HCT116 (cell line): ENCODE results near the gene SCGB3A2. TPM values are rescaled to one million over a fixed set of nuclear protein-coding genes. Genes with fewer than 3 reads are reported as not detected.

ENCODE experiments used
- ATAC-seq: fragments of 200-7000 bp; cut with Tn5 transposase; 2 replicates; pipeline ENCODE4 v1.9.1; 2020; ENCODE audit warnings: mild to moderate bottlenecking, moderate library complexity
- BruUV-seq: library from RNA; stranded (reverse); fragments of 400-500 nt; replicated peaks from 2 replicates; lab custom pipeline; 2021; lab: Mats Ljungman, UMichigan
- CTCF ChIA-PET: fragments of 300-600 bp; sonication (Branson Sonifier 250); formaldehyde crosslinking; loops from one replicate; lab custom pipeline; 2021; ENCODE audit warnings: antibody characterized with exemption; lab: Charles Lee
- POLR2A ChIA-PET: fragments of 300-600, 350-600 bp; sonication (Branson Sonifier 250); formaldehyde crosslinking; loops from one replicate; lab custom pipeline; 2021; ENCODE audit warnings: antibody characterized with exemption; lab: Charles Lee
- RAD21 ChIA-PET, 2 experiments: fragments of 300-600 bp; sonication (Branson Sonifier 250); formaldehyde crosslinking; loops; one replicate each; lab custom pipeline; 2023; ENCODE audit warnings: low total read pairs in 2 of 2; ENCODE audit not compliant: uncharacterized antibody in 2 of 2, unreplicated experiment in 2 of 2, low non-redundant PET in 1 of 2; lab: Charles Lee
- DNase-seq: peaks from one replicate; pipeline ENCODE4 v3.0.0-alpha.2; 2010; ENCODE audit warnings: low read depth, low spot score
- H2AFZ ChIP-seq: fragments of 200-600 bp; shearing (Covaris generic), sonication (generic); 2 replicates; pipeline ENCODE4 v1.6.1; 2017; ENCODE audit warnings: low read depth, mixed run types, mixed read lengths, antibody characterized with exemption, low read length; ENCODE audit not compliant: poor library complexity, severe bottlenecking
- H3K27ac ChIP-seq: 2 replicates; pipeline ENCODE4 v1.5.1; 2012; ENCODE audit warnings: low read depth, low read length
- H3K27me3 ChIP-seq: fragments of 200-600 bp; sonication (generic); 2 replicates; pipeline ENCODE4 v1.6.1; 2016; ENCODE audit warnings: mixed run types, low read length, mixed read lengths; ENCODE audit not compliant: insufficient read depth
- H3K36me3 ChIP-seq, 2 experiments: fragments of 200-500 bp in 1 of 2; fragments of 200-600 bp in 1 of 2; sonication (Bioruptor generic) in 1 of 2; sonication (generic) in 1 of 2; 2 replicates each; pipeline versions ENCODE4 v1.5.1 to v1.6.1; 2014 to 2016; ENCODE audit warnings: low read length in 2 of 2, inconsistent platforms in 1 of 2, mixed read lengths in 1 of 2, mixed run types in 1 of 2; ENCODE audit not compliant: insufficient read depth in 2 of 2, control insufficient read depth in 1 of 2
- H3K4me1 ChIP-seq, 2 experiments: fragments of 200-600 bp in 1 of 2; sonication (generic) in 1 of 2; 2 replicates each; pipeline versions ENCODE4 v1.5.1 to v1.6.1; 2012 to 2017; ENCODE audit warnings: low read length in 2 of 2, inconsistent platforms in 1 of 2, mild to moderate bottlenecking in 1 of 2, mixed read lengths in 1 of 2, mixed run types in 1 of 2, moderate library complexity in 1 of 2; ENCODE audit not compliant: insufficient read depth in 2 of 2, control insufficient read depth in 1 of 2
- H3K4me2 ChIP-seq: fragments of 200-600 bp; sonication (generic); 2 replicates; pipeline ENCODE4 v1.6.1; 2017; ENCODE audit warnings: mixed run types, low read length, mixed read lengths
- H3K4me3 ChIP-seq, 2 experiments: fragments of 200-600 bp in 1 of 2; sonication (generic) in 1 of 2; replicated peaks in 1 of 2; 2 replicates each; pipeline ENCODE4 v1.5.1; 2011 to 2016; ENCODE audit warnings: low read length in 2 of 2, control low read depth in 1 of 2, low read depth in 1 of 2, mild to moderate bottlenecking in 1 of 2, mixed read lengths in 1 of 2, mixed run types in 1 of 2
- H3K79me2 ChIP-seq: fragments of 200-600 bp; sonication (generic); 2 replicates; pipeline ENCODE4 v1.6.1; 2017; ENCODE audit warnings: mild to moderate bottlenecking, mixed run types, low read length, moderate library complexity, mixed read lengths; ENCODE audit not compliant: insufficient read depth
- H3K9ac ChIP-seq: fragments of 200-600 bp; sonication (generic); 2 replicates; pipeline ENCODE4 v1.6.1; 2016; ENCODE audit warnings: low read length, mixed read lengths
- H3K9me2 ChIP-seq: fragments of 200-600 bp; sonication (generic), shearing (Covaris generic); 2 replicates; pipeline ENCODE4 v1.6.1; 2017; ENCODE audit warnings: mixed run types, mild to moderate bottlenecking, moderate library complexity; ENCODE audit not compliant: insufficient read depth
- H3K9me3 ChIP-seq, 2 experiments: fragments of 200-500 bp in 1 of 2; fragments of 200-600 bp in 1 of 2; sonication (Bioruptor generic) in 1 of 2; sonication (generic) in 1 of 2; 2 replicates each; pipeline ENCODE4 v1.6.1; 2014 to 2017; ENCODE audit warnings: low read length in 2 of 2, mixed read lengths in 2 of 2, inconsistent platforms in 1 of 2, low read depth in 1 of 2, mild to moderate bottlenecking in 1 of 2, mixed run types in 1 of 2, moderate library complexity in 1 of 2; ENCODE audit not compliant: control insufficient read depth in 1 of 2, insufficient read depth in 1 of 2
- H4K20me1 ChIP-seq: fragments of 200-600 bp; sonication (generic), shearing (Covaris generic); 2 replicates; pipeline ENCODE4 v1.6.1; 2017; ENCODE audit warnings: mixed run types, mild to moderate bottlenecking, moderate library complexity; ENCODE audit not compliant: insufficient read depth
- ATF3 ChIP-seq: IDR thresholded peaks from 2 replicates; pipeline ENCODE4 v1.6.1; 2012
- EGR1 ChIP-seq: IDR thresholded peaks from 2 replicates; pipeline ENCODE4 v1.6.1; 2012; ENCODE audit warnings: low read depth
- EZH2 ChIP-seq: fragments of 200-600 bp; sonication (generic); IDR thresholded peaks from 2 replicates; pipeline ENCODE4 v1.6.1; 2017; ENCODE audit warnings: antibody characterized with exemption, mixed run types
- FOSL1 ChIP-seq: IDR thresholded peaks from 2 replicates; pipeline ENCODE4 v1.6.1; 2012; ENCODE audit warnings: low read depth
- POLR2A ChIP-seq: IDR thresholded peaks from 2 replicates; pipeline ENCODE4 v1.7.0; 2011; ENCODE audit warnings: borderline replicate concordance; ENCODE audit not compliant: insufficient read depth, insufficient read length; ENCODE audit errors: extremely low read depth
- POLR2AphosphoS5 ChIP-seq: IDR thresholded peaks from 2 replicates; pipeline ENCODE4 v1.6.1; 2011; ENCODE audit warnings: mild to moderate bottlenecking, low read depth, low read length, moderate library complexity
- SIN3A ChIP-seq: IDR thresholded peaks from 2 replicates; pipeline ENCODE4 v1.6.1; 2012; ENCODE audit warnings: low read depth
- SRF ChIP-seq: IDR thresholded peaks from 2 replicates; pipeline ENCODE4 v1.6.1; 2012; ENCODE audit warnings: low read depth
- YY1 ChIP-seq: IDR thresholded peaks from 2 replicates; pipeline ENCODE4 v1.6.1; 2011; ENCODE audit warnings: low read length, low read depth, moderate library complexity, mild to moderate bottlenecking; ENCODE audit not compliant: insufficient replicate concordance; ENCODE audit errors: extremely low read depth
- ZFX ChIP-seq: fragments of 450-650 bp; IDR thresholded peaks from 2 replicates; pipeline ENCODE4 v1.6.1; 2017
- ZNF274 ChIP-seq: fragments of 200-500 bp; sonication (Bioruptor generic); IDR thresholded peaks from 2 replicates; pipeline ENCODE4 v1.6.1; 2014; ENCODE audit warnings: mild to moderate bottlenecking, low read depth, low read length, inconsistent platforms
- intact Hi-C: fragments of 100-400 bp; cut with micrococcal nuclease; formaldehyde crosslinking; loops from 2 replicates; pipeline ENCODE4 v1.10.0; 2022
- total RNA-seq: library from RNA; stranded (reverse); gene quantifications from one replicate; pipeline ENCODE4 v1.2.1, GENCODE V29; 2021; ENCODE audit not compliant: unreplicated experiment
- TF ChIP-seq, protein P1 (sequence below), 3 experiments: fragments of 200-600 bp in 1 of 3; sonication (generic) in 1 of 3; IDR thresholded peaks in 2 of 3; conservative IDR thresholded peaks in 1 of 3; 2 replicates each; pipeline ENCODE4 v1.5.1; 2012 to 2017; ENCODE audit warnings: low read depth in 2 of 3, low read length in 2 of 3, antibody characterized with exemption in 1 of 3, borderline replicate concordance in 1 of 3, control low read depth in 1 of 3, mild to moderate bottlenecking in 1 of 3, mixed read lengths in 1 of 3, mixed run types in 1 of 3, moderate library complexity in 1 of 3; ENCODE audit not compliant: insufficient read depth in 1 of 3

The SCGB3A2 gene
- total RNA-seq, 1 experiment from 2014 or later, result not detected

DNA sequence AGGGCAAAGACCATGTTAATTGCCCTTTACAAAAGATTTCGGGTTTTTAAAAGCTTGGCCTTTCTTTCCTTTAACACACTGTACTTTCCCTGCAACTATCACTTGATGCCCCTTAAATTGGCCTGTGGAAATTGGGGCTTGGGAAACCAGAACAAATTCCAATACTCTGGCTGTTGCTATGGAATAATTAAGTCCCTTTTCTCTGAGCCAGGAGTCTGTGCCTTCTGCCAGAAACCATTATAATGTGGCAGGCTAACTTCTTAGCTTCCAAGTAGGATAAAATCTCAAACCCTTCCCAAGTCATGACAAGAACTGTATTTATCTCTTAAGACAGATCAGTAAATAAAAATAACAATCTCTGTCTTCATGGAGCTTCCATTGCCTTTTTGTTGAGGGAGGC, 46.0 kb upstream of the SCGB3A2 start (continued):
- TF ChIP-seq POLR2A, result no peak
- no peak for TF ChIP-seq EGR1
- no peak for TF ChIP-seq ATF3

GRCh38 chr5:147835386-147835798, 43.1 kb upstream of the SCGB3A2 start:
- intact Hi-C loops, result no loop called here
- no peaks in the 10 kb centered on the region for H3K9me2 ChIP-seq
- H3K27me3 ChIP-seq, result peaks cover 21% of the 10 kb centered on the region
- CTCF ChIA-PET, result no interaction called here
- DNase-seq (no peak), ATAC-seq (no peak)
- H3K4me2 ChIP-seq, result no peak overlapping the region
- no peak overlapping the region for H3K9ac ChIP-seq
- no peak overlapping the region for H3K4me3 ChIP-seq
- no TSS peak for BruUV-seq
- H2AFZ ChIP-seq, result no peak overlapping the region
- RAD21 ChIA-PET, result no interaction called here
- no peaks in the 10 kb centered on the region for H3K79me2 ChIP-seq
- no peak overlapping the region for H3K27ac ChIP-seq
- H3K36me3 ChIP-seq, result no peaks in the 10 kb centered on the region
- no peaks in the 10 kb centered on the region for H3K4me1 ChIP-seq
- POLR2A ChIA-PET, result no interaction called here
- H3K9me3 ChIP-seq, result no peaks in the 10 kb centered on the region
- H4K20me1 ChIP-seq, result no peaks in the 10 kb centered on the region
- TF ChIP-seq ZNF274 (no peak), YY1 (no peak), POLR2A (no peak), EZH2 (no peak), ZFX (no peak), SIN3A (no peak), FOSL1 (no peak), SRF (no peak), EGR1 (no peak), POLR2AphosphoS5 (no peak)
- TF ChIP-seq, protein P1, sequence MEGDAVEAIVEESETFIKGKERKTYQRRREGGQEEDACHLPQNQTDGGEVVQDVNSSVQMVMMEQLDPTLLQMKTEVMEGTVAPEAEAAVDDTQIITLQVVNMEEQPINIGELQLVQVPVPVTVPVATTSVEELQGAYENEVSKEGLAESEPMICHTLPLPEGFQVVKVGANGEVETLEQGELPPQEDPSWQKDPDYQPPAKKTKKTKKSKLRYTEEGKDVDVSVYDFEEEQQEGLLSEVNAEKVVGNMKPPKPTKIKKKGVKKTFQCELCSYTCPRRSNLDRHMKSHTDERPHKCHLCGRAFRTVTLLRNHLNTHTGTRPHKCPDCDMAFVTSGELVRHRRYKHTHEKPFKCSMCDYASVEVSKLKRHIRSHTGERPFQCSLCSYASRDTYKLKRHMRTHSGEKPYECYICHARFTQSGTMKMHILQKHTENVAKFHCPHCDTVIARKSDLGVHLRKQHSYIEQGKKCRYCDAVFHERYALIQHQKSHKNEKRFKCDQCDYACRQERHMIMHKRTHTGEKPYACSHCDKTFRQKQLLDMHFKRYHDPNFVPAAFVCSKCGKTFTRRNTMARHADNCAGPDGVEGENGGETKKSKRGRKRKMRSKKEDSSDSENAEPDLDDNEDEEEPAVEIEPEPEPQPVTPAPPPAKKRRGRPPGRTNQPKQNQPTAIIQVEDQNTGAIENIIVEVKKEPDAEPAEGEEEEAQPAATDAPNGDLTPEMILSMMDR (IDR thresholded peaks at IDR 0.05 in 2 of 3, conservative IDR thresholded peaks at IDR 0.05 in 1 of 3; ENCODE audit: borderline replicate concordance in 1 of 3, insufficient read depth in 1 of 3, low read depth in 2 of 3, low read length in 2 of 3), result no peak
